Stimulated activated CD8-positive, alpha-beta memory T cell treated with anti-CD3 and anti-CD28 coated beads, Interleukin-2, amount 100 ng/mL, for 48 hours (primary cell): ENCODE measurements around the gene KRTAP10-10.
A peak's percentile ranks its signal among the peaks of the same experiment; 100 is the strongest.
"Not testable (repeated sequence)": the region's sequence is repeated elsewhere in the genome, so short reads cannot be mapped to it uniquely, and the experiment has no call there.

Experiments used
- DNase-seq, 2 donors: peaks; one replicate each; pipeline ENCODE4 v3.0.0-alpha.2; 2020; ENCODE audit warnings: low read depth in 2 of 2

KRTAP10-10 gene

DNA sequence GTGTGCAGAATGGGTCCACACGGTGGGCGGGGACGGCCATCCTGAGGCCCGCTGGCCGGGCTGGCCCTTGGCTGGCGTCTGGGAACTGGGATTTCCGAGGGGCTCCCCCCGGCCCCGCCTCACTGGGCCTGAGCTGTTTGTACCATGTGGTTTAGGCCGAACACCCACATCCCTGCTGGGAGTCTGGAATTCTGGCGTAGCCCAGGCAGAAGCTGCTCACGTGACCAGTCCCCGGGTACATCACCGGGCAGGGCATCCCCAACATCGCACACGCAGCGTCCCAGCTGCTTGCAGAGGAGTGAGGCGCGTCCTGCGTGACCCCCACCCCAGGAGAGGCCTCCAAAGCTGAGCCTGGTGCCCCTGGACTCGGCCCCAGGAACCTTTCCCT is 34.7 kb upstream of the KRTAP10-10 start:
- no peak for DNase-seq

DNA sequence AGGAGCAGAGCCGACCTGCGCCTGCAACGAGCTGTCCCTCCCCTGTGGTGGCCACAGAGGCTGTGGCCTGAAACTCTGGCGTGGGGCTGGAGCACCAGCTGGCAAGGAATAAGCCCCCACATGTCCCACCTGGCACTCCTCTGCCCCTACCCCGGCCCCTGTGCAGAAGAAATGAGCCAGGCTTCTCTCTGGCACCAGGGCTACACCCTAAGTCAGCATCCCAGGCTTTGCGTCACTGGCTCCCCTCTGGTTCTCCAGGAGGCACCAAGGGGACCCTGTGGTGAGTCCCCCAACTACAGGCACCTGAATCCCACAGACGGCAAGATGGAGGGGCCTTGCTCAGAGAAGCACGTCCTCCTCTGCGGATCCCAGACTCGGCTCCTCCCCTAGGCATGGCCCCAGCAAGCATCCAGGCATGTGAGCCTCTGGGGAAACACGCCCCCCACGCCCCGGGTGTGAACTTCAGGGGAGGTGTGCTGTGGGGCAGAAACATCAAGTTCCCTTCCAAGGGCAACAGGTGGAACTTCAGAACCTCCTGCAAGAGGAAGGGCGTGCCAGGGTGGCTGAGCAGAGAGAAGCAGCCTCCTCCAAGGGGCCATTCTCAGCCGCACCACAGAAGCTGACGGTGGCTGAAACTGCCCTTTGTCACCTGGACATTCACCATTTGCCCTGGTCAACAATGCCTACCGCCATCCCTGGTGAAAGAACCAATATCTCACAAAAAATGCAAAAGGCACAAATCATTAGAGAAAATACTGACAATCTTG is 33.9 kb upstream of the KRTAP10-10 start:
- no peak for DNase-seq

DNA sequence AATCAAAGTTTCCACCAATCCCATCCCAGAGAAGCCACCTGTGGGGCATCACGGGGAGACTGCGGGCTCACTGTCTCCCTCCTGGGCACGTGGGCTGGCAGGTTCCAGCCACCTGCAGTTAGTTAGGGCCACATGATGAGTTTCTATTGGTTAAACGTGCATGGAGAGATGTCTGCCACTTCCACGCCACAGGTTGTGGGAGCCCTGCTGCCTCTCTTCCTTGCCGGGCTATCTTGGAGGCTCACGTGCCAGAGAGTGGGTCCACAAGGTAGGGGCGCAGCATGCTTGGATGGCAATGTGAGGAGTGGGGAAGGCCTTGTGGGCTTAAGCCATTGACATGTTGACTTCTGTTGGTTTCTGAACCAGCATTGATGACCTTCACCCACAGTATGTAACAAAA is 33.2 kb upstream of the KRTAP10-10 start:
- DNase-seq, result no peak

DNA sequence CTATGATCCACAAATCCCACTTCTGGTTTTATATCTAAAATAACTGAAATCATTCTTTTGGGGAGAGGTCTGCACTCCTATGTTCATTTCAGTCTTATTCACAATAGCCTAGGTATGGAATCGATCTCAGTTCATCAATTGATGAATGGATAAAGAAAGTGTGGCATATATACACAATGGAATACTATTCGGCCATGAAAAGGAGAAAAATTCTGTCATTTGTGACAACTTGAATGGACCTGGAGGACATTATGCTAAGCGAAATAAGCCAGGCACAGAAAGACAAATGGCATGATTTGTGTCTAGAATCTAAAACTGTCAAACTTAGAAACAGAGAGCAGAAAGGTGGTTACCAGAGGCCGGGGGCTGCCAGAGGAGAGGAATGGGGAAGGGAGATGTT is 30.7 kb upstream of the KRTAP10-10 start:
- DNase-seq, result no peak

DNA sequence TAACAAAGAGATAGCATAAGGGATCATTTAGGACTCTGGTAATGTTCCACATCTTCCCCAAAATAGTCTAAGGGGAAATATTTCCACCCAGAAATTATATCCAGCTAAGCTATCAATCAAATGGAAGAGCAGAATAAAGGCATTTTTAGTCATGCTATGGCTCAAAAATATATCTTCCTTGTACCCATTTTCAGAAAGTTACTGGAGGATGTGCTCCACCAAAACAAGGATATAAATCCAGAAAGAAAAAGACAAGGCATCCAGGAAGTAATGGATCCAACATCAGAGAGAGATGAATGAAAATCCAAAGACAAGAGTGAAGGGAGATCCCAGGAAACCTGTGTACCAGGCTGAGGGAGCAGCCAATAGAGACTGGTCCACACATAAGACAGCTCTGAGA is 28.0 kb upstream of the KRTAP10-10 start:
- DNase-seq, result no peak

DNA sequence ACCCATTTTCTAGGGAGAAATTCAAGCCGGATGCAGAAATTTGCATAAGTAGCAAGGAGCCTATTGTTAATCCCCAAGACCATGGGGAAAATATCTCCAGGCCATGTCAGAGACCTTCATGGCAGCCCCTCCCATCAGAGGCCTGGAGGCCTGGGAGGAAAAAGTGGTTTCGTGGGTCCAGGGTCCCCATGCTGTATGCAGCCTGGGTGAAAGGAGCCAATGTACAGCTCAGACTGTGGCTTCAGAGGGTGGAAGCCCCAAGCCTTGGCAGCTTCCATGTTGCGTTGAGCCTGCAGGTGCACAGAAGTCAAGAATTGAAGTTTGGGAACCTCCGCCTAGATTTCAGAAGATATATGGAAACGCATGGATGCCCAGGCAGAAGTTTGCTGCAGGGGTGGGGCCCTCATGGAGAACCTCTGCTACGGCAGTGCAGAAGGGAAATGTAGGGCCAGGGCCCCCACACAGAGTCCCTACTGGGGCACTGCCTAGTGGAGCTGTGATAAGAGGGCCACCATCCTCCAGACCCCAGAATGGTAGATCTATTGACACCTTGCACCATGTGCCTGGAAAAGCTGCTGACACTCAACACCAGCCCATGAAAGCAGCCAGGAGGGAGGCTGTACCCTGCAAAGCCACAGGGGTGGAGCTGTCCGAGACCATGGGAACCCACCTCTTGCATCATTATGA is 26.9 kb upstream of the KRTAP10-10 start:
- not testable (repeated sequence) for DNase-seq

DNA sequence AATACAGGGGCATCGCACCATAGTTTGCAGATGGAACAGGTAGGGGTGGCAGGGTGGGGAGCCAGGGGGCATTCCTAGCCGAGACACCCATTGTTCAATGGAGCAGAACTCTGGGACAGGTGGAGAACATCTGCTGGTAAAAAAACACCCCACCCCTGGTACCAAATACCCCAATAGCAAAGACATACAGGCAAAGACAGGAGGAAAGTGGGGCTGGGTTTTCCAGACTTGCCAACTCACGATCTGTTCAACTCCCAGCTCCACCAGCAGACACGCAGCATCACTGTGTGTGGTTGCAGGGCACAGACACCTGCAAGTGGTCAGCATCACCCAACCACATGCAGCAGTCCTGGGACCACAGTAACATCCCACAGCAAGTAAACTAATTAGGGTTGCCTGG is 25.6 kb upstream of the KRTAP10-10 start:
- no peak for DNase-seq

DNA sequence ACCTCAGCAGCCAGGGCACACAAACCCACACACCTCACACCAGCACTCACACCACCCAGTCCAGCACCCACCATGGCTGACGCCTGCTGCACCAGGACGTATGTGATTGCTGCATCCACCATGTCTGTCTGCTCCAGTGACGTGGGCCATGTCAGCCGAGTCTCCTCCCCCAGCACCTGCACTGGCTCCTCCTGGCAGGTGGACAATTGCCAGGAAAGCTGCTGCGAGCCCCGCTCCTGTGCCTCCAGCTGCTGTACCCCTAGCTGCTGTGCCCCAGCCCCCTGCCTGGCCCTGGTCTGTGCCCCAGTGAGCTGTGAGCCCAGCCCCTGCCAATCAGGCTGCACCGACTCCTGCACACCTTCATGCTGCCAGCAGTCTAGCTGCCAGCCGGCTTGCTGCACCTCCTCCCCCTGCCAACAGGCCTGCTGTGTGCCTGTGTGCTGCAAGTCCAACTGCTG is 25.1 kb upstream of the KRTAP10-10 start, which contains the start of gene KRTAP10-8:
Gene KRTAP10-8 (plus strand): TSS at position 51 of the 458 bp plus-strand sequence. CDS start 22 bp downstream, at position 73.
- DNase-seq, result no peak

DNA sequence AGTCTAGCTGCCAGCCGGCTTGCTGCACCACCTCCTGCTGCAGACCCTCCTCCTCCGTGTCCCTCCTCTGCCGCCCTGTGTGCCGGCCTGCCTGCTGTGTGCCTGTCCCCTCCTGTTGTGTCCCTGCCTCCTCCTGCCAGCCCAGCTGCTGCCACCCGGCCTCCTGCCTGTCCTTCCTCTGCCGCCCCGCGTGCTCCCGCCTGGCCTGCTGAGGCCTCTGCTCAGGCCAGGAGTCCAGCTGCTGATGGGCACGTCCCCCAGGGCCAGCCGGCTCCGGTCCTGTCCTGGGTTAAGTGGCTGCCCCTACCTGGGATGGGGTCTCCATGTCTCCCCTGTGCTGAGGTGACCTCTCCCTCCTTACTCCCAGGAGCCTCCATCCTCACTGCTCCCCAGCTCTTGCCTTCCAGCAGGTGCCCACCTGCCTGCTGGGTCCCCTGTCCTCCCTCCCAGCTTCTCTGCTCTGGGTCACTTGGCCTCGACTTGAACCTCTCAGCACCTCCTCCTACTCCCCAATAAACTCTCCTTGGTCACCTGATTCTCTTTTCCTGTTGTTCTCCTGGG is 24.4 kb upstream of the KRTAP10-10 start:
- DNase-seq, result no peak

DNA sequence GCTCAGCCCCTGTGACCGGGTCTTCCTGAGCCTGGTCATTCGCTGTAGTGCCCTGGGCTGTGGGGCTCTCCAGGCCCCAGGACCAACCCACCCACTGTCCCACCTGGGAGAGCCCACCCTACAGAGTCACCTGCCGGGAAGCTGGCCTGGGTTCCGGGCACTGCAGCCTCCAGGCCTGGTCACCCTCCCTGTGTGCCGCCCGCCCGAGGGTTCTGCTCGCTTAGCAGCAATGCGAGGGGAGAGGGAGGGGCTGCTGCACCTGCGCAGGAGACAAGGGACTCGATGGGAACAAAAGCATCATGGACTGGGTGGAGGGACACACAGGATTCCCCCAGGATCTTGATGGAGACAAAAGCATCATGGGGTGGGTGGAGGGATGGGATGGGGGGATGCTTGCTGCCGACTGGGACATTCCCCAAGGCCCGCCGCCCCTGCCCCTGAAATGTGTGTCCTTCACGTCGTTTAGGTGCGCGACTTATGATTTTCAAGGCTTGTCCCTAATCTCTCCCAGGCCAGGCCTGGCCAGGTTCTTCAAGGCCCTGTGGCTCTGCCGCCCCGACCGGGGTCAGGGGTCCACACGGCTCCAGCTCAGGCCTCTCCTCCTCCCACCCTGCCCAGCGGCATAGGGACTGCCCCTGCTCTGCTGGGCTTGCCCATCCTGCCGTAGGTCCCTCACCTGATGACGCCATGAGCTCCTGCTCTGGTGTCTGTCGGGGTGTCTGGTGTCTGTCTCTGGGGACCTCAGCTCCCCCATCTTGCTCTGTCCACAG is 23.6 kb upstream of the KRTAP10-10 start:
- DNase-seq, result no peak

DNA sequence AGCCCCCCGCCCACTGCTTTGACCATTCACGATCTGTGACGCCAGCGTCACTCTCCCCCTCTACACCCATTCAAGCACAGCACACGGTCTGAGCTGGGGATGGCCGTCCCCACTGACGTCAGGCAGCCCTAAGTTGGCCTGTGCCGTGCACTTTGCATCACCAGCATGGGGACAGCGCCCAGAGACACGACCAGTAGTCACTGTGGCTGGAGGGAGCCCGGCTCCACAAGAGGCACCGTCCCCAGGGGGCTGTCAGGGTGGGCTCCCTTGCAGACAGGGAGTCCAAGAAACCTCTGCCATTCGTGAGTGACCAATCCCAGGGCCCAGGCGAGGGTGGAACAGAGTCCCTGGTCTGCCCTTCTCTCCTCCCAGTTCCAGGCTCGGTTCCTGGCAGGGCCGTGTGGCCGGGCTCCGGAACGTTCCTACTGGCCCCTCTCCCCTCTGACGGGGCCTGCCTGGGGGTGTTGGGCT is 23.0 kb upstream of the KRTAP10-10 start:
- DNase-seq, result no peak

DNA sequence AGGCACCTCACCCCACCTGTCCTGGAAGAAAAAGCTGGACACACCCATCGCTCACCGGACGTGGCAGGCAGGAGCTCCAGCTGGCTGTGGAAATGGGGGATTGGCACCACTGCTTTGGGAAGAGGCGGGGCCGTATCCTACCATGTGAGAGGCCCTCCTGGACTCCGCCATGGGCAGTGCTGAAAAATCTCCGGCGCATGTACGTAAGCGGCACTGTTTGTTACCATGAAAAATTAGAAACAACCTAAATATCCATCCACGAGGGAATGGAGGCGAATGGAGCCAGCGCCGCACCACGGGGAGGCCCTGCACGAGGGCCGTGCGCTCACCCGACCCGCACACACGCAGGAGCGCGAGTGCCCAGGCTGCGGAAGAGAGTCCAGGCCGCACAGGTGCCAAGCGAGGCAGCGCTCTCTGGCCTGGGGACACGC is 22.2 kb upstream of the KRTAP10-10 start:
- DNase-seq, result no peak

DNA sequence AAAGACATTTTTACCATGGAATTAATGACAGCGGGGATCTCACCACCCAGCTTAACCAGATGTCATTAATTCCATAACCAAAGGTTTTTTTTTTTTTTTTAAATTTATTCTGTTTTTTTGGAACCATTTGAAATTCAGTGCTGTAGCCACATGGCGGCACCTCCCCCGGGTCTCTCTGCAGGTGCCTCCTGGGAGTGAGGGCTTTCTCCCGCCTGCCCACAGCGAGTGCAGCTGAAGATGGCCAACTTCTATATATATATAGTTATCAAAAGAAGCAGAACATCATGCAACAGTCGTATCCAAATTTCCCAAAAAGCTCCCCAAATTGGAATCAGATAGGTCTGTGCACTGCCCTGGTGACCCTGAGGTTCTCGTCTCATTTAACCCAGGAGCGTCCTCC is 21.7 kb upstream of the KRTAP10-10 start:
- no peak for DNase-seq

DNA sequence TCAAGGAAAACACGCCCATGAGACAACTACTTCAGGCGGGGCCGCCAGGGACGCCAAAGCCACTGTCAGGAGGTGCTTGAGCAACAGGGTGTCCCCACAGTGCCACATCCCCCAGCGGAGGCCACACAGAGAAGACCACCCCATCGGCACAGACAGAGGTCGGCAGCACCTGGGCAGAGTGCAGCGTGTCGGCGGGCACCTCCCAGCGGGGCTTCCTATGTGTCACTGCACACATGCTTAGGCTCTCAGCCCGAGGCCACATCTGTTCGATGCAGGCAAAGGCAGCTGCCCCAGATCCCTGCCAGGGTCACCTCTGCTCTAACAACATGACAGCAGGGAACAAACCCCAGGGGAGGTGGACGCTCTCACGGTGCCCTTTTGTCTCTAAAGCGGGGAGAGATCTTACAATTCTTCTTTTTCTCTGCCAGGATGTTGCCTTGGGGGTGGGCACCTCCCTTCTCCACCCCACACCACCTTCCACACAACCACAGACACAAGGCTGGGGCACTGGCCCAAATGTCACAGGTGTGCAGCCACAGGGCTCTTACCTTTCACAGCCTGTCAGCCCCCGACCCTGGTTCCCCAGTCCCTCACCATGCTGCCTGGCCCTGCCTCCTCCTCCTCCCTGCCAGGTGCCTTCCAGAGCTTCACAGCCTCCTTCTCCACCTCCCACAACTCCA is 21.1 kb upstream of the KRTAP10-10 start:
- DNase-seq, result no peak

DNA sequence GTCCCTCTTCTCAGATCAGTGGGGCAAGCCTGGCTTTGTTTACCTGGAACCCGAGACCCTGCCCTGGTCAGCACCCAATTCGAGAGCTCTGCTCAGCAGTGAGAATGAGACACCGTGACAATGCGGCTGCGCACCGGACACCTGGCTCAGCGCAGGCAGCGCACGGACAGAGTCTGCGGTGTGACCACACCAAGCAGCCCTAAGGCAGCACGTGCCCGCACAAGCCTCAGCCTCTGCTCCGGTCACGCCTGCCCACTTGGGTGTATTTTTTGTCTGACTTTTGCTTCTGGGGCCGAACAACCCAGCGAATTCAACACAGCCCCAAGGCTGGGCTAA is 20.6 kb upstream of the KRTAP10-10 start:
- DNase-seq, result no peak

DNA sequence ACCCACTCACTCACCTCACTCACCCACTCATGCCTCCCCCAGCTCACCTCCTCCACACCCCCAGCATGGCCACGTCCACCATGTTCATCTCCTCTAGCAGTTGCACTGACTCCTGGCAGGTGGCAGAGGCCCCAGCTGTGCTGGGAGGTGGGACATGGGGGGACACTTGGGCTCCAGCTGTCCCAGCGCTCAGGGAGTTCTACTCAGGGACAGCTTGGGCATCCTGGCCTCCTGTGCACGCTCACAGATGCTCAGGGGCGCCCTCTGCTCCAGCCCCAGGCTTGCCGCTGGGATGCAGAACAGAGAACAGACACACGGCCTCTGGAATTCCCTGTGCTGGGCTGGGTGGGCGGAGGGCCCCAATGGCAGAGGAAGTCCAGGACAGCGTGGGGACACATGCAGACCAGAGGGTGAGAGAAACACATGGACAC is 20.1 kb upstream of the KRTAP10-10 start:
- no peak for DNase-seq

DNA sequence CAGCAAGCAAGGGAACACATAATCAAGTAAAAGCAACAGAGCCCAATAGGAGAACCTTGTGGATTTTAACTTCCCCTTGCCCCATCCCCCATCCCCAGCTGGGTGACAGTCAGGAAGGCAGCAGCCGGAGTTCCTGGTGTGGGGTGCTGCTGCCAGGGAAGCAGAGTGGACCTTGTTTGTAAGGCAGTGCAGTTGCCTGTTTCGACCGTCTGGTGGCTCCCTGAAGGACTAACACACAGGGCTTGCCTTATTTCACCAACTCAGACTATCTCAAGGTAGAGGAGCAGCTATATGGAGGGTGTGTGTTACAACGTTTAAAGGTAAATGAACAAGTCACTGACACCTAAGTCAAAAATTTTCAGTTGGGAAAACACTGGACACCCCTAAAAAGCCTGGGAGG is 18.7 kb upstream of the KRTAP10-10 start:
- DNase-seq, result no peak

DNA sequence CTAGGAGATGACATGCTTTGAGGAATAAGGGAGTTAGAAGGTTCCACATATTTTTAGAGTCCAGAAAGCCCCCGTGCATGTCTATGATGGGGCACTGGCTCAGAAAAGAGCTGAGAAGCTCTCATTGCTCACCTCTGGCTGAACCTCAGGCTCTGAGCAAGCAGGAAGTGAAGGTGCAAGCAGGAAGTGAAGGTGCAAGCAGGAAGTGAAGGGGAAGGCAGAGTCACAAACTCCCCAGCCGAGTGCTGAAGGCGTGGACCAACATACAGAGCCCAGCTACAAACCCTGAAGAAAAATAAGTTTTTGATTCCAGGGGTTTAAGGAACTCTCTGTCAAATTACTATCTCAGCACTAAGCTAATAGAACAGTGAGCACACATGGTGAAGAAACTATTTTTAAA is 18.2 kb upstream of the KRTAP10-10 start:
- DNase-seq, result peak in 1 of 2 donors; percentile 13

DNA sequence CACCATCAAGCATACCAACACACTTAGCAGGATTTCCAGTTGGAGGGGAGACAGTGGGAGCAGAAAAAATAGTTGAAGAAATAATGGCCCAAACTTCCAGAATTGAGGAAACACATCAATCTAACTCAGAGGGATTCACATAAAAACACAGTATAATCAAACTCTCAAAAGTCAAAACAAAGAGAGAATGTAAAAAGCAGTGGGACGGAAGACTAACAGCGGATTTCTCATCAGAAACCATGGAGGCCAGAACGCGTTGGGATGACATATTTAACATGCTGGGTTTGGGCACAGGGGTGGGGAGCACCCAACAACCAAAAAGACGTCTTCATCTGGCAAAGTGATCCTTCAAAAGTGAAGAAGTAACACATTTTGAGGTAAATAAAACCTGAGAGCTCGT is 17.3 kb upstream of the KRTAP10-10 start:
- DNase-seq, result no peak

DNA sequence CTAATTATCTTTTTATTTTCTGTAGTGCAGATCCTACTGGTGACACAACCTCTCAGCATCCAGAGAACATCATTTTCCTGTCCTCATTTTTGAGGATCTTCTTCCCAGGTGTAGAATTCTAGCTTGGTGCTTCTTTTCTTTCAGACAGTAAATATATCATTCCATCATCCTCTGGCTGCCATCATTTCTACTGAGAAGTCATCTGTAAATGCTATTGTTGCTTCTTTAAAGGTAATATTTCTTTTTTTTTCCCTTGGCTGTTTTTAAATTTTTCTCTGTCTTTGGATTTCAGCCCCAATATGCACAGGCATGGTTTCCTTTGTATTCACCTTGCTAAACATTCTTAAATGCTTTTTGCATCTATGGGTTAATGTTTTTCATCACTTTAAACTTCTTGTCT is 13.6 kb upstream of the KRTAP10-10 start:
- no peak for DNase-seq

DNA sequence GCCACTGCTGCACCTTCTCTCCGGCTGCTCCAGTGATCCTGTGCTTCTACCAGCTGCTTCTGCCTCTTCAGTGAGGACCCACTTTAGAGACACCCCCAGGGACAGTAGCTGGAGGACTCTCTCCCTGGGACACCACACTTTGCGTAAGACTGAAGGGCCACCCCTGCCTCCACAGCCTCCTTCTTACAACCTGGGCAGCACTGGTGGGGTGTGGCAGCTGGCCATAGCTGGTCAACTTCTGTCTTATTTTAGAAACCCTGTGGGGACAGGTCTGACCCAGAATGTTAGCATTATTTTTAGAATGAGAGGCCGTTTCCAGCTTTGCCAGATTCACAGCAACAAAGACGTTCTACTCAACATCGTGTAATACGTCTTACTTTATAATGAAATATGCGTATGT is 11.4 kb upstream of the KRTAP10-10 start:
- DNase-seq, result no peak

DNA sequence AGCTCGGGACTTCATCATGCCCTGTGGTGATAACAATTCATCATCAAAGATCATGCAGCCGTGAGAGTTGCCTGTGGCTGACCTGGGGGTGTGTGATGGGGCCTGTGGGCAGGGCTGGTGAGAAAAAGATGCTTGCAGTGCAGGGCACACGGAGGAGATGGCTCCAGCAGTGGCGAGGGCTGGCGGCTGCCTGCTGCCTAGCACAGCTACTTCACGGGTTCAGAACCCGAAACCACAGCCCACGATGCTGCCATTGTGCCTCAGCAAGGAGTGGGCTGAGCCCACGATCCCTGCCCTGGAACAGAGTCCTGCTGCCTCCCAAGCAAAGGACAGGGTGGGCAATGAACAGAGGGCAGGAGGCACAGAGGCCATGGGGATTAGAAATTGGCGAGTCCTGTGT is 10.9 kb upstream of the KRTAP10-10 start:
- no peak for DNase-seq
